Fibroblast of peridontal ligament (primary cell): ENCODE measurements around the gene TTR.

ENCODE experiments used
- DNase-seq: peaks from one replicate; pipeline ENCODE4 v3.0.0-alpha.2; 2010; ENCODE audit errors: extremely low read depth

TTR gene

DNA sequence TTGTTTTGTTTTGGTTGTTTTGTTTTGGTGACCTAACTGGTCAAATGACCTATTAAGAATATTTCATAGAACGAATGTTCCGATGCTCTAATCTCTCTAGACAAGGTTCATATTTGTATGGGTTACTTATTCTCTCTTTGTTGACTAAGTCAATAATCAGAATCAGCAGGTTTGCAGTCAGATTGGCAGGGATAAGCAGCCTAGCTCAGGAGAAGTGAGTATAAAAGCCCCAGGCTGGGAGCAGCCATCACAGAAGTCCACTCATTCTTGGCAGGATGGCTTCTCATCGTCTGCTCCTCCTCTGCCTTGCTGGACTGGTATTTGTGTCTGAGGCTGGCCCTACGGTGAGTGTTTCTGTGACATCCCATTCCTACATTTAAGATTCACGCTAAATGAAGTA is at the start of gene TTR:
TTR (plus strand) TSS at position 250 of the 400 bp plus-strand sequence; CDS start at position 276, 26 bp downstream.
- no peak for DNase-seq

DNA sequence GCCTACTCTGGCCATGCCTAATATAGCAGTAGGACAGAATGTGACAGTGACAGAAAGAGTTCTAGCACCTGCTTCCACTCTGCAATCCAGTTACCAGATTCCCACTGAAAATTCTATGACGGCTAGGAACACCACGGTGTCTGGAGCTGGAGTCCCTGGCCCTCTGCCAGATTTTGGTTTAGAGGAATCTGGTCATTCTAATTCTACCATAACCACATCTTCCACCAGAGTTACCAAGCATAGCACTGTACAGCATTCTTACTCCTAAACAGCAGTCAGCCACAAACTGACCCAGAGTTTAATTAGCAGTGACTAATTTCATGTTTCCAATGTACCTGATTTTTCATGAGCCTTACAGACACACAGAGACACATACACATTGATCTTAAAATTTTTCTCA is 45.2 kb upstream of the TTR start:
- no peak for DNase-seq

DNA sequence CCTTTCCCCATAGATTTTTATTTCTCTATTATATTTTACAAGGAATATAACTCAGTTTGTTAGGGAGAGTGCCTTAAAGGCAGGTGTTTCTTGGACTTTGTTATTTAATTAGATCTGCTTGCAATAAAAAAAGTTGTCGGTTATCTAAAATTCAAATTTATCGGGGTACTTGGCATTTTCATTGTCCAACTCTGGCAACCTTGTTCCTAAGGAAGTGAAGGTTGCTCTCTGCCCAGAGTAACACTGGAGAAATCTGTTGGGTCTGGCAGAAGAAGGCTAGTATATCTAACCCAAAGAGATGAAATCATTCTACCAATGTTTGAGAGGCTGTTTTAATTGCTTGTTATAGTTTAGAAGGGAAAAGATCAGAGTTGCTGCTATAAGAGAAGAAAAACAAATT is 42.8 kb upstream of the TTR start:
- DNase-seq = no peak

DNA sequence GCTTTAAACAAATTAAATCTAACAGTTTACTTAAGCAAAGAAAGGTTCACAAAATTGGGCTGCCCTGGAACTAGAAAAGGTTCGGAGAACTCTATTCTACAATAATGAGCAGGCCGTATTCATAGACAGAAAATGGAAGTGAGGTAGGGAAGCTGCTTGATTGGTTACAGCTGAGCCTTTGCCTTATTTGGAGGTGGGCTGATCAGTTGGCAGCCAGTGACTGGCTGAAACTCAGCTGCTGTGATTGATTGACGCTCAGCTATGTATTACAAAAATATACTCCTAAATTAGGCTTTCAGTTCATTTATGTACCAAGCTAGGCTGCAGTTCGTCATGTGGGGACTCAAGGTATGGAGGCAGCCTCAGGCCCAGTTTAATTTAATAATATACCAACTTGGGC is 42.3 kb upstream of the TTR start:
- no peak for DNase-seq

DNA sequence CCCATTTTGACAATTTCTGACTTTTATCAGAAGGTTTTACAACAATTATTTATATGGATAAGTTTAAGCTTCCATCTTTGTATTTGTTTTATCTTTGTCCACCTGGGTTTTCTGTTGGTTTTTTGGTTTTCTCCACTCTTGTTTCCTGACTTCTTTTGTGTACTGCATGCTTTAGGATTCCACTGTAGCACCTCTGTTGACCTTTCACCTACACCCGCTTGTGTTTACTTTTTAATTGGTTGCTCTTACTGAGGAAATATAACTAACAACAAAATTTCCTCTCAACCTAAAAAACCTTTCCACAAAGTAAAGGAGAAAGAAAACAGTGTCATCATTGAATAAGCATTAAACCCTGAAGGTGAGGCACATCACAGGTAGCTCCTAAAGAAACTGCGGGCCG is 39.8 kb upstream of the TTR start:
- no peak for DNase-seq

DNA sequence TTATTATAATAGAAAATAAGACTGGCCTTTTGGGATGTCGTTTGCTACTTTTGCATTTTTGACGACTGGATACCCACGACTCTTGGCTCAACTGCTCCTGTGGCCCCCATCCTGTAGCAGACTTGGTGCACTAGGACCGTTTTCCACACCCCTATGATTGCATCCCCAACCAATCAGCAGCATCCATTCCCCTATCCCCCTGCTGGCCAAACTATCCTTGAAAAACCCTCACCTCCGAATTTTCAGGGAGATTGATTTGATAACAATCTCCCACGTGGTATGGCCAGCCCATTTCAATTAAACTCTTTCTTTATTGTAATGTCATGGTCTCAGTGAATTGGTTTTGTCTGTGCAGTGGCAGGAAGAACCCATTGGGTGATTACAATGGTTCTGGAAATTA is 37.9 kb upstream of the TTR start:
- DNase-seq = no peak

DNA sequence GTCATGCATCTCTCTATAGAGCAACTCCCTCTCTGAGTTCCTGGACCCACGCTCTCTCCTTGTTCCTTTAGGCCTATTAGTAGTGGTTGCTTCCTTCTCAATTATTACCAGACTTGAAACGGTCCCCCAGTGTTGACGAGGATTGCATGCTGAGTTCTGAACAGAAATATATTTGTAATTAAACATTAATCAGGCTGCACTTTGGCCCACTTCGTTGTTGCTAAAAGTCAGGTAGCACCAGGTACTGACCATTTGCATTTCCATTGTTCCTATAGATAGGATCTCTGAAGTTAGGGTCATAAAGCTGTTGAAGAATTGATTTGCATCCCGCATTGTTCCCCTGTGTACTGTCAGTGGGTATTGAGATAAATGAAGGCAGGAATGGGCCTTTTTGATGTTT is 36.9 kb upstream of the TTR start:
- DNase-seq = no peak

DNA sequence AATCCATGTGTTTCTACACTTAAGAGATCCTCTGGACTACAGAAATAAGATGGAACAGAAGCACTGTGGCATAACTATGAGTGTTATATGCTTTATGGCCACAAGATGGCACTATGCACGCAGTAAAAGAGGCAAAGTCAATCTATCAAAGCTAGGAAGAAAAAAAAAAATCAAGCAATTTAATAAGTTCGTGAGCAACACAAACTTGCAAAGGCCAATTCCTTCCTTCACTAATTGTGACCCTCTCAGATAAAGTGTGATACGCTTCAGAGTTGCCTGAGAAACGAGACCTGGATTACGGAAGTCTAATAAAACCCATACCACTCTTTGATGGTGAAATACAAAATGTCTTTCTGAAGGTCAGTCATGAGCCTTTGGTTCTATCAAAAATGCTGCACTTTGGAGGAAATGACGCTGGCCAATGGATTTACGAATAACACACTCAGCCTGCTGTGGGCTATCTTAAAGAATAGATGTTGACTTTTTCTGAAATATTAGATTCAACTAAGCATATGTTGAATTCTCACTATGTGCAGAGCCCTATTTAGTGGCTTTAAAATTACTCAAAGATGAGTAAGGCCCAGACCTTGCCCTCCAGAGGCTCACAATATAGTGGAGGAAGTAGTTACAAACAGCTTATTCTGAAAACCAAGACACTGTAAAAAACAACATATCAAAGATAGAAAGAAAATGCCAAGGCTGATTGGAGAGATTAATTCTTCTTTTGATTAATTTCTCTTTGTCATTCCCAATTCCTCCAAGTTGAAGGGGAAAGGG is 35.5 kb upstream of the TTR start:
- peak; percentile 83 for DNase-seq

DNA sequence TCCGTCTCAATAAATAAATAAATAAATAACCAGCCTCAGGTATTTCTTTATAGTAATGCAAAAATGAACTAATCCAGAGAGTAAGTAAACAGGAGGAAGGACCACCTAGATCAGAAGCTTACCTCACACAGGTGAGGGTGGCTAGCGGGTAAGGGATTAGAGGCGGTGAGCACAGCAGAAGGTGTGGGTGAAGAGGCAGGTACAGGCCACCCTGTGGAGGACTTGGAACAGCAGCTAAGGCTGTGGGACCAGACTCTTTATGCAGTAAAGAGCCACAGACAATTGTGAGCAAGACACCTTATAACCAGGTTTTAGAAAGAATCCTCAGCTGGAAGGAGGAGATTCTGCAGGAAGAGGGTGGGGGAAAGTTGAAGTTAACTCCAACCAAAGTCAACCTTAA is 34.2 kb upstream of the TTR start:
- DNase-seq = no peak

DNA sequence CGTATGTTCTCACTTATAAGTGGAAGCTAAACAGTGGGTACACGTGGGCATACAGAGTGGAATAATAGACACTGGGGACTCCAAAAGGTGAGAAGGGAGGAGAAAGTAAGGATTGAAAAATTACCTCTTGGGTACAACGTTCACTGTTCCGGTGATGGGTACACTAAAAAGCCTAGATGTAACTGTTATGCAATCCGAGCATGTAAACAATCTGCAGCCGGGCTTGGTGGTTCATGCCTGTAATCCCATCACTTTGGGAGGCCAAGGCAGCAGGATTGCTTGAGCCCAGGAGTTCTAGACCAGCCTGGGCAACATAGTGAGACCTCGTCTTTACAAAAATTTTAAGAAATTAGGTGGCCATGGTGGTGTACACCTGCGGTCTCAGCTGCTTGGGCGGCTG is 33.1 kb upstream of the TTR start:
- DNase-seq = no peak

DNA sequence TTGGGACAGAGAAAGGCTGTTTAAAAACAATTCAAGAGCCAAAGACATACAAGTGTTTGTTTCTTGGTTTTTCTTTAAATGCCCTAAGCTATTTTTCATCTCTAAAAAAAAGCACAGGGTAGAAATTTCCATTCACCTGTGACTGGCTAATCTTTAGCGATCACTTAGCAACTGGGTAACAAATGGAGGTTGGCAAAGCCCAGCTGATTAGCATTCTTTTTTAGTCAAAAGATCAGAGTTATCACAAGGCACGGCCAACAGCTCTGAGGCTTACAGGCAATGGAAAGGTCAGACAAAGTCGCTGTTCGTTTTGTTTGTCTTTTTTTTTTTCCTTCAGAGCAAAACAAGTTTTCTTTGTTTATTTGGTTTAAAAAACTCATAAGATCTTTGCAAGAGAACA is 29.0 kb upstream of the TTR start:
- DNase-seq = no peak

DNA sequence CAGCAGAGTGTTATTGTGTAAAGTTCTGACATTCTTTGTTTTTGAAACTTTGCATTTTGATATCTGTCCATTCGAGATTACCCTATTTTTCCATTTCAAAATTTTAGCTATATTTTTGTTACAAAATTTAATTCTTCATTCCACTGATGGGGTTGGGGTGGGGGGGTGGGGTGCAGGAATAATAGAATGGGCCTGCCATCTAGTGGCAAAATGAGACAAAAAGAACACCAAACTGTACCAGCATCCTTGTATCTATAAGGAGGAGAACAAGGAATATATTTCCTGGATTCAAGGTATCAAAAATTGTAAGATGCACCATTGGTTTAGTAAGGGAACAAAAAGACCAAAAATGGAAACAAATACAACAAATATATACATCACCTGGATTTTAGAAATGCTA is 27.9 kb upstream of the TTR start:
- no peak for DNase-seq

DNA sequence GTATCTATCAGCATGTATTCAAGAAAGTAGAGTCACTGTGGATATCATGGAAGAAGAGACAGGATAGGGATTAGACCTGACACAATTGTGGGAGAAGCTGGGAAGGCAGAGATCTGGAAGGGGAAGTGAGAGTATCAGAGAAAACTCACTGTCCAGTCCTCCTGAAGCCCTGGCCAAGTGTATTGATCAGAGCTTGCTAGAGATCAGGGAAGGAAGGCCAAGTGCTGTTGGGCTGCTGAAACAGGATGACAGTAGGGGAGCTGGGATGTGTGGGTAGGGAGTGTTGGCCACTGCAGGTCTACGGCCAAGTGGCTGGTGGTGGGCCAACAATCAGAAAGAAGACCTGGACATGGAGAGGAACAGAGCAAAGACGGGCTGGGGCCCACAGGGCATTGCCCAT is 26.3 kb upstream of the TTR start:
- no peak for DNase-seq

DNA sequence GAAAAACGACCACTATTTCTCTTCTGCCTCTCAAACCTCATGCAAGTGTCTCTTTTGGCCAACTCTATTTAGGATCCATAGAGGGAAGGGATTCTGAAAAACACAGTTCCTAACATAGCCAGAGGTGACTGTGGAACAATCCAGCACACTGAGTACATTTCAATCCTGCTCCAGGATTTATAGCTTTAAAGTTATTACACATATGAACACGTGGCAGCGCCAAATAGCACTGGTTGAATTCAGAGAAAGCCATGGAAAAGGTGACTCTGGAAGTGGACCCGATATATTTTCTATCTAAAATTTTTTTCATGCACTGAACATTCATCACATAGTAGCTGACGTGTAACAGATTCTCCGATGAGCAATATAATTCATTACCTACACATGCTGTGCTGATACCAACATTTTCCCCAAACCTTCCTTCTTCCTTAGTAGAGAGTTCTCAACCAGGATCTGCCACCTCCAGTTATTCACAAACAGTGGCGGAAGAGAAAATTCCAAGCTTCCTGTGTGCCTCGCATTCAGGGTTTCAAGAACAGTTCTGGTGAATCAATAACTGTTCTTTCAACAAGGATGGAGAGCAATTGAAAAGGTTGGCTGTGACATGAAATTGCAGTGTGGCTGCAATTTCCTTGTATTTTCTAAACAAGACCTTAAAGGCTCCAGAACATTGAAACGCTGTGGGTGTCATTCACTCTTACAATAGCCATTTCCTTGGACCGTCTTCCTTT is 25.7 kb upstream of the TTR start:
- DNase-seq = no peak

DNA sequence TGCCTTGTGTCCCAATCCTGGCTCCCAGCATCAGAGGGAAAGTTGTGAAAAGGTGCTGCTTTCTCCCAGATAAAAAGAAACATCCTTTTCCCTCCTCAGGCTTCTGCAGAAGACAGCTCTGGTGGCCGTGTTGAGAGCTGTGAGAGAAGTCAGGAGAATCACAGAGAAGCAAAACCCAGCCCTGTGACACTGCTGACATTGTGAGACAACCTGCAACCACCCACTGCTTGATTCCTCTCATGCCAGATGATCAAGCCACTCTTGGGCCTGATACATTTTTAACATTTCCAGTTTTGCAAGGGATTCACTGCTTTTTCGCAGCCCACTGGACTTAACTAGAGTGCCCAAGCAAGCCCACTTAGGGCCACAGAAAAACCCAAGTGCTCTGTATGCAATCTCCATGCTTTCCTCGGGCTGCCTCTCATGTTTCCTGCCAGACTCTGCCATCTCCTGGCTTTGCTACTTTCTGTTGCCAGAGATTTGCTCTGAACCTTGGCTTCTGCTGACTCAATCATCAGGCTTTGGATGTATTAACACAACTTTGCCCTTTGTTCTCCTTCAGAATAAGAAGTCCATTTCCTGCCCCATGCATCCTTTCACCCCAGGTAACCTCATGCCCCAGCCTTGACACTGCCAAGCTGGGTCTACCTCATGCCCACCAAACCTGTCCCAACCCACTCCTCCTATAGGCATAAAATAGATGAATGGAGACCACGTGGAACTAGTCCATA is 24.9 kb upstream of the TTR start:
- no peak for DNase-seq

DNA sequence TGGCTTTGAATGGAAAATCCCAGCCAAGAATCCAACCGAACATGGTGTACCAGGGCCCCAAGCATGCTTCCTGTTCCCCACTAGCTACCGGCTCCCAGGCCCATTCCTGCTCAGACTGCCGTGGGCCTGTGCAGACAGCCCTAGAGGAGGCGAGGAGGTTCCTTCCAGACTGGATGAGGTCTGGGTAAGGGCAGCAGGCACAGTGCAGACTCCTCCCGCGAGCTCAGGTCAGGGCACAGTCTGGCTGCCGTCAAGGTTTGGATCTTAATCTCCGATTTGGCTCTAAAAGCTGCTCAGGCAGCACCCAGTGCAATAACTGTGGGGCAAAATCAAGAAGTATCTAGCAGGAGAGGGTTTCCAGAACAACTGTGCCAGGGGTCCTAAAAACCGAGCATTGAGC is 19.3 kb upstream of the TTR start:
- no peak for DNase-seq

DNA sequence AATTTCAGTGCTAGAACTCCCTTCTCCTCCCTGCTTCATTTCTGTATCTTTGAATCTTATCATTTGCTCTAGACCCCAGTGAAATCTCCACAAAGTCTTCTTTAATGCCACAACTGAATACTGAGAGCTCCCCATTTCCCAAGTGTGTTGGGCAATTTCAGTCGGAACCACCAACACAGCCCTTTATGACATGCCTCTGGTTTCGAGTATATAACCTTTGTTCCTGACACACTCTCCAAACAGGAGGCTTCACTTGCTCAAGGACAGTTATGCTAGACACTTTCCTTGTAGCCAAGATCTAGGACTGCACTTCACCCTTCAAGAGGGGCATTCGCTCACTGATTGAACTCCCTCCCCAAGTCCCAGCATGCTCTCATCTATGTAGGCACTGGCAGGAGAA is 18.6 kb upstream of the TTR start:
- no peak for DNase-seq

DNA sequence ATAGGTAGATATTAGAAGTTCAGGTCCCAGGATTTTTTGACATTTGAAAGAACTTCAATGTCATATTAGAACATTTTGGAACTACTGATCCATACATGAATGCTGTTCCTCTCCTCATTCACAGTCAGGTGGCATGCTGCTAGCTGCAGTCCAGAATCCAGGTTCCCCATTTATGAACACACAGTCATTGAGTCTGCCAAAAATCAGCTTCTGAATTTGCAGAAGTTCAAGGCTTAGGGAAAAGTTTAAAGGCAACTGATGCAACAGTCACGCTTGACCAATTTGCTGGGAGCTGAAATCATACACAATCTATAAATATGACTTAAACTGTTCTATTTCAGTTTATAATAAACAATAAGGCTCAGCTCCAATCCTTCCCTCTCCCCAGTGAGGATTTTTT is 17.3 kb upstream of the TTR start:
- DNase-seq = no peak

DNA sequence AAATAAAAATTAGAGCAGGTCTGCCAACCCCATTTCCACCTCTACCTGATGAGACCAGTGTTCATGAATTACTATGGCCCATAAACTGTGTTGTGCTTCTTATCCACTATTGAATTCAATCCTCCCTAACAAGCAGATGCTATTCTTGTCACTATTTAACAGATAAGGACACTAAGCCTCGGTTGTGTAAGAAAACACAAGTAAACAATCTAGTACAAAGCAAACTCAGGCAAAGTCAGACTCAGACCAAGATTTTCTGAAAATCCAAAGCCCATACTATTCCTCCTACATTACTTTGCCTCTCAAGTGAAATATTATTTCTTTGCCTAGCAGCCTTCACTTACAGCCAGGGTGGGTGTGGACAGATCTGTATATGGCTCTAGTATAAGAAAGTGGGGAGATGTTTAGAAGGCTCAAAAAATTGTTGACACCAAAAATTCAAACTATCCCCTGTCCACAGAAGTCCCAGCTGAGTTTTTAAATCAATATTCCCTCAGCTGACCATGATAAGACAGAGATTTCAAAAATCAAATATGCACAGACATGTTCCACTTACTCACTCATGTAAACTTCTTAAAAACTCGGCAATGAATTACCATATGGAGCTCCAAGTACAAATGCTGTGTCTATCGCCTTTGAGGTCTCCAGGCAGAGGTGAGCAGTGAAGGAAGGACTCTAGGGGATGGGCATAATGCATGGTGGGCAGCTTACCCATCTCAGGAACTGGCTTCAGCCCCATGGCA is 16.0 kb upstream of the TTR start:
- DNase-seq = no peak

DNA sequence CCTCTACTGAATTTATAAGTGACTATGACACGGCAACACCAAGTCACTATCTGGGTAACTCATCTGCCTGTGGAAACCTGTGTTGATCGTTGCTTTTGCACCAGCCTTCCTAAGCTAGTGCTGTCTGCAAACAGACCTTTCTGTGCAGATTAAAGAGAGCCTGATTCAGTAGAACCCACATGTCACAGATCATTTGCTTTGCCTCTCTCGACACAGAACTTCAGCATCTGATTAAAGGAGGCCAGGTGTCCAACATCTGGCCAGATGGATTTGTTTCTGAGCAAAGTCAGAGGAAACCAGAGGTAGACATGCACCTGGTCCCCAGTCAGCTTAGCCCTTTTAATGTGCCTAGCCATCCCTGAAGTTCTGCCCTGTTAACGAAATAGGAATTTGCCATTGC is 15.0 kb upstream of the TTR start:
- no peak for DNase-seq

DNA sequence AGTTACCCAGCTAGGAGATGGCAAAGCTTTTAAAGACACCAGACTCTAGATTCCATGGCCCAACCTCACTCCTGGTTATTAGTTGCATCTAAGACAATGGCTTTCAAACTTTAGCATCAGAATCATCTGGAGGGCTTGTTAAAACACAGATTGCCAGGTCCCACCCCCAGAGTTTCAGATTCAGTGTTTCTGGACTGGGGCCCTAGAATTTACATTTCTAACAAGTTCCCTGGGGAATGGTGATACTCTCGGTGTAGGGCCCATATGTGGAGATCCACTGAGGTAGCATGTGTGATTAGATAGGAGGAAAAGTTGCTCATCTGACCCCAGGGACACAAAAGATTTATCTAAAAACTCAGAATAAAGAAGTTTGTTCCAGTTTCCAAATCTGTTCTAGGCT is 14.5 kb upstream of the TTR start:
- DNase-seq = no peak

DNA sequence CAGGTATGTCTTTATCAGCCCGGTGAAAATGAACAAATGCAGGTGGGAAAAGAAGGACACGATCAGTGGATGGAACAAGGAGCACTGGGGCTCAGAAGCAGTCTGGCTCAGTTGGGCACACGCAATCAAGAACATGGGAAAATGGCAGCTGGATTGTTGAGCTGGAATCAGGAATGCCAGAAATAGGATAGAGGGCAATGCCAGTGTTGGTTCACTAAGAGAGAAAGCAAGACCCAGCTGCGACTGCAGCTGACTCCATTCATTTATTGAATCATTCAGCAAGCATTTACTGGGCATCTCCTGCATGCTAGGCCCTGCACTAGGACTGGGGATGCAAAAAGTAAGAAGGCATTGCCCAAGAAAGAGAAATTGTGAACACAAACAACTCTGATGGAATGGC is 13.6 kb upstream of the TTR start:
- DNase-seq = no peak
